Retinal pigment epithelial cell (primary cell): ENCODE measurements around the gene CALD1.
A peak's percentile ranks its signal among the peaks of the same experiment; 100 is the strongest.

Experiments used
- DNase-seq: peaks from one replicate; pipeline ENCODE4 v3.0.0-alpha.2; 2010; ENCODE audit warnings: low read depth
- H3K4me3 ChIP-seq: 2 replicates; pipeline ENCODE4 v1.5.1; 2011; ENCODE audit warnings: mild to moderate bottlenecking, low read length, control low read depth, moderate library complexity
- CTCF ChIP-seq: conservative IDR thresholded peaks from 2 replicates; pipeline ENCODE4 v1.5.1; 2011; ENCODE audit warnings: low read depth, low read length, control low read depth, inconsistent platforms

CALD1 gene

GRCh38 chr7:134739362-134739761 lies 40.1 kb upstream of the CALD1 start:
- TF ChIP-seq CTCF: no peak
- no peak for DNase-seq
- H3K4me3 ChIP-seq: no peak overlapping the region

GRCh38 chr7:134740376-134740775 lies 39.1 kb upstream of the CALD1 start:
- no peak for TF ChIP-seq CTCF
- no peak for DNase-seq
- H3K4me3 ChIP-seq: no peak overlapping the region

- peak; percentile 46 for DNase-seq
- no peak overlapping the region for H3K4me3 ChIP-seq
- no peak for TF ChIP-seq CTCF
These were observed 37.4 kb upstream of the CALD1 start for GRCh38 chr7:134741907-134742635.

GRCh38 chr7:134742688-134743350 lies 36.6 kb upstream of the CALD1 start:
- H3K4me3 ChIP-seq: no peak overlapping the region
- no peak for DNase-seq
- TF ChIP-seq CTCF: no peak

- DNase-seq: no peak
- no peak for TF ChIP-seq CTCF
- H3K4me3 ChIP-seq: no peak overlapping the region
These were observed 34.9 kb upstream of the CALD1 start for GRCh38 chr7:134744569-134744968.

GRCh38 chr7:134747326-134747725 lies 32.1 kb upstream of the CALD1 start:
- H3K4me3 ChIP-seq: no peak overlapping the region
- no peak for DNase-seq
- no peak for TF ChIP-seq CTCF
